K562 (cell line): Measurements from ENCODE around the gene SLC35F2. TPM values are rescaled to one million over a fixed set of nuclear protein-coding genes. Genes with fewer than 3 reads are reported as not detected.

Source experiments
- ATAC-seq: fragments of 200-7000 bp; cut with Tn5 transposase; 3 replicates; pipeline ENCODE4 v1.9.1; 2020; ENCODE audit warnings: moderate library complexity
- BruUV-seq: library from RNA; stranded (reverse); fragments of 400-500 nt; replicated peaks from 2 replicates; lab custom pipeline; 2021; lab: Mats Ljungman, UMichigan
- CTCF ChIA-PET: fragments of 300-600 bp; formaldehyde crosslinking; extraction: SDS; loops from one replicate; lab custom pipeline; 2021; ENCODE audit warnings: low intra/inter-chr PET ratio; lab: Yijun Ruan, JAX
- POLR2A ChIA-PET: fragments of 300-600, 350-650 bp; sonication (Branson Sonifier 250); formaldehyde crosslinking; extraction: SDS; loops from one replicate; lab custom pipeline; 2021; ENCODE audit warnings: antibody characterized with exemption, inconsistent platforms; lab: Yijun Ruan, JAX
- DNase-seq, 4 experiments: peaks; one replicate each; pipeline versions ENCODE4 v3.0.0 to v3.0.0-alpha.2; 2011 to 2018; ENCODE audit warnings: low spot score in 3 of 4, mixed read lengths in 3 of 4; ENCODE audit errors: extremely low read depth in 1 of 4
- FAIRE-seq: peaks from 2 replicates; lab custom pipeline; 2011; peaks lifted over from hg19 to GRCh38; lab: Jason Lieb, UNC
- H2AFZ ChIP-seq: 2 replicates; pipeline ENCODE4 v1.6.0; 2011; ENCODE audit warnings: low read depth, low read length, control low read depth, inconsistent platforms
- H3K27ac ChIP-seq: fragments of 200-600 bp; 3 replicates; pipeline ENCODE4 v1.8.0; 2011; ENCODE audit warnings: low read depth, mild to moderate bottlenecking, control low read depth, inconsistent platforms, low read length, moderate library complexity, mixed read lengths; ENCODE audit errors: extremely low read depth
- H3K27me3 ChIP-seq, 2 experiments: fragments of 300-600 bp in 1 of 2; 2 replicates in 1 of 2; 3 replicates in 1 of 2; pipeline versions ENCODE4 v1.6.0 to v1.8.0; 2011; ENCODE audit warnings: inconsistent platforms in 2 of 2, low read length in 2 of 2, mild to moderate bottlenecking in 1 of 2, mixed read lengths in 1 of 2, moderate library complexity in 1 of 2; ENCODE audit not compliant: control insufficient read depth in 2 of 2, insufficient read depth in 2 of 2
- H3K36me3 ChIP-seq: fragments of 300-600 bp; 3 replicates; pipeline ENCODE4 v1.8.0; 2011; ENCODE audit warnings: mild to moderate bottlenecking, low read length, inconsistent platforms; ENCODE audit not compliant: control insufficient read depth, insufficient read depth
- H3K4me1 ChIP-seq, 2 experiments: fragments of 200-600 bp in 1 of 2; replicated peaks in 1 of 2; 2 replicates in 1 of 2; 3 replicates in 1 of 2; pipeline versions ENCODE4 v1.5.1 to v1.8.0; 2011; ENCODE audit warnings: inconsistent platforms in 2 of 2, low read length in 2 of 2, mild to moderate bottlenecking in 1 of 2, mixed read lengths in 1 of 2, moderate library complexity in 1 of 2; ENCODE audit not compliant: control insufficient read depth in 2 of 2, insufficient read depth in 2 of 2
- H3K4me2 ChIP-seq: 2 replicates; pipeline ENCODE4 v1.6.1; 2011; ENCODE audit warnings: low read length, control low read depth, inconsistent platforms, mixed read lengths; ENCODE audit not compliant: insufficient read depth
- H3K4me3 ChIP-seq: fragments of 200-600 bp; sonication (generic), shearing (Covaris generic); 2 replicates; pipeline ENCODE4 v1.5.1; 2016; ENCODE audit warnings: control low read depth, inconsistent platforms
- H3K79me2 ChIP-seq: fragments of 200-600 bp; 3 replicates; pipeline ENCODE4 v1.8.0; 2011; ENCODE audit warnings: low read length, inconsistent platforms; ENCODE audit not compliant: control insufficient read depth, insufficient read depth
- H3K9ac ChIP-seq, 2 experiments: 2 replicates each; pipeline versions ENCODE4 v1.6.0 to v1.6.1; 2011; ENCODE audit warnings: low read depth in 2 of 2, low read length in 2 of 2, control low read depth in 1 of 2, inconsistent platforms in 1 of 2, mild to moderate bottlenecking in 1 of 2, mixed read lengths in 1 of 2; ENCODE audit not compliant: insufficient read depth in 1 of 2
- H3K9me1 ChIP-seq: one replicate; pipeline ENCODE4 v1.6.0; 2011; ENCODE audit warnings: inconsistent platforms, mild to moderate bottlenecking, low read length, moderate library complexity; ENCODE audit not compliant: control insufficient read depth, insufficient read depth
- H3K9me3 ChIP-seq: replicated peaks from 2 replicates; pipeline ENCODE4 v1.5.1; 2011; ENCODE audit warnings: low read depth, low read length, inconsistent platforms; ENCODE audit not compliant: control insufficient read depth, insufficient read depth
- H4K20me1 ChIP-seq: replicated peaks from 2 replicates; pipeline ENCODE4 v1.6.1; 2011; ENCODE audit warnings: low read length, inconsistent platforms, mixed read lengths; ENCODE audit not compliant: control insufficient read depth, insufficient read depth
- BACH1 ChIP-seq: fragments of 200-800 bp; sonication (Bioruptor generic); IDR thresholded peaks from 2 replicates; pipeline ENCODE4 v1.6.1; 2016; ENCODE audit warnings: missing genetic modification characterization, missing compliant biosample characterization
- CBX1 ChIP-seq: sonication (generic); IDR thresholded peaks from 2 replicates; pipeline ENCODE4 v1.6.1; 2016; ENCODE audit warnings: antibody characterized with exemption, low read depth, mild to moderate bottlenecking
- CTCF ChIP-seq, 3 experiments: IDR thresholded peaks in 2 of 3; conservative IDR thresholded peaks in 1 of 3; 2 replicates each; pipeline ENCODE4 v1.5.1; 2011 to 2012; ENCODE audit warnings: low read length in 3 of 3, mild to moderate bottlenecking in 3 of 3, control low read depth in 2 of 3, improper control_type of control experiment in 1 of 3, inconsistent platforms in 1 of 3, low read depth in 1 of 3, mixed read lengths in 1 of 3, moderate library complexity in 1 of 3; ENCODE audit not compliant: insufficient read depth in 2 of 3
- FOXP1 ChIP-seq: sonication (generic); formaldehyde crosslinking; IDR thresholded peaks from 2 replicates; pipeline ENCODE4 v1.8.0; 2022; ENCODE audit warnings: mild to moderate bottlenecking, missing genetic modification reagents
- GATAD2A ChIP-seq: fragments of 450-650 bp; IDR thresholded peaks from 2 replicates; pipeline ENCODE4 v1.6.1; 2017
- NRF1 ChIP-seq, 2 experiments: fragments of 450-650 bp; IDR thresholded peaks in 1 of 2; conservative IDR thresholded peaks in 1 of 2; 2 replicates each; pipeline ENCODE4 v1.6.1; 2014; ENCODE audit warnings: mild to moderate bottlenecking in 2 of 2
- PCBP1 ChIP-seq: fragments of 200-400 bp; formaldehyde crosslinking; IDR thresholded peaks from 2 replicates; pipeline ENCODE4 v1.6.1; 2018; ENCODE audit warnings: mild to moderate bottlenecking, low read depth, low read length; ENCODE audit not compliant: poor library complexity, severe bottlenecking
- RBM39 ChIP-seq: fragments of 200-400 bp; formaldehyde crosslinking; optimal IDR thresholded peaks from 2 replicates; pipeline ENCODE3; 2018; ENCODE audit warnings: low read depth, low read length
- SRSF9 ChIP-seq: fragments of 200-400 bp; formaldehyde crosslinking; IDR thresholded peaks from 2 replicates; pipeline ENCODE4 v1.6.1; 2017; ENCODE audit warnings: low read depth, low read length, borderline replicate concordance
- WGBS: fragments of 100-300 bp; shearing (Covaris generic); methylation state at CpG from one replicate; pipeline ENCODE4 v1.1.6; 2016; ENCODE audit warnings: low coverage, mixed read lengths; ENCODE audit not compliant: insufficient coverage; ENCODE audit errors: missing lambda C conversion rate; 5-methylcytosine and 5-hydroxymethylcytosine counted together
- in situ Hi-C: fragments of 300-500 bp; cut with MboI; formaldehyde crosslinking; loops from 4 replicates; pipeline ENCODE4 v1.15.0; 2018; ENCODE audit warnings: inconsistent platforms, mixed read lengths
- intact Hi-C: fragments of 100-400 bp; cut with micrococcal nuclease; formaldehyde crosslinking; loops from 2 replicates; pipeline ENCODE4 v1.14.2; 2022
- polyA plus RNA-seq, 8 experiments: library from polyadenylated mRNA; depleted of rRNA in 4 of 8; stranded (reverse) in 5 of 8; unstranded in 3 of 8; fragments of >200 nt; fragmentation: Nextera tagmentation in 2 of 8; fragmentation: Illumina TruSeq in 1 of 8; extraction: Ambion mirVana in 2 of 8; extraction: Trizol in 1 of 8; gene quantifications; 2 replicates each; pipeline versions ENCODE4 v1.2.1 to v1.2.3, GENCODE V29; 2011 to 2014; ENCODE audit warnings: inconsistent platforms in 1 of 8, missing spikeins in 1 of 8
- total RNA-seq, 7 experiments: library from RNA; depleted of rRNA in 6 of 7; stranded (reverse); fragments of >200 nt in 6 of 7; fragmentation: Illumina TruSeq in 2 of 7; extraction: Trizol in 2 of 7; gene quantifications; 2 replicates each; pipeline versions ENCODE4 v1.2.1 to v1.2.3, GENCODE V29; 2011 to 2021; ENCODE audit warnings: low replicate concordance in 1 of 7

Gene SLC35F2
- total and polyA plus RNA-seq, 9 of the 15 experiments (the other 6 are each of a cell fraction or from before 2014, with no cell fraction given): 28.6 to 63.9 (median 53.4) TPM

DNA sequence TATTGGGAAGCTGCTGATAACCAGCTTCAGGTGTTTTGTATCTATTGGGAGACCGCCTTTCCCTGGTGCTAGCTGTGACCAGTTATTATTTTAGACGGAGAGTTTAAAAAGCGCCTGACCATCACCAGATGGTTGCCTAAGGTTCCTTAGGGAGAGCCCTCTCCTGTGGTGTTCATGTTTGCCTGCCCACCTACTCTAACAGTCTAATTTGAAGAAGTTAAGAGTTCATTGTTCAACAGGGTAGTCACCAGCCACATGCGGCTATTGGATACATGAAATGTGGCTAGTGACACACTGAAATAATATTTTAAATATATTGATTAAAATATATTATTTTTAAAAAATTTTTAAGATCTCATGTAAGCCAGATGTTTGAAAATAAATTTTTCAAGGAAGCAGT lies 75.5 kb downstream of the SLC35F2 start:
- CTCF ChIA-PET: no interaction called here
- BruUV-seq: no TSS peak
- FAIRE-seq: no peak
- no peak overlapping the region for H3K4me2 ChIP-seq
- 30% methylated on average over 4 of the region's 4 CpGs for WGBS
- H3K9me3 ChIP-seq: no peaks in the 10 kb centered on the region
- no peak for ATAC-seq
- TF ChIP-seq NRF1 (conservative IDR thresholded peaks at IDR 0.05 in 1 of 2, IDR thresholded peaks at IDR 0.05 in 1 of 2): 0 out of 4 replicates have a peak, but pooled peaks of 1 of the 2 experiments have one; percentile 3
- TF ChIP-seq SRSF9: no peak
- TF ChIP-seq FOXP1 (CRISPR knock-in tag): no peak
- no peaks in the 10 kb centered on the region; a peak in 1 of 5 replicates for H3K4me1 ChIP-seq
- peaks cover 0 to 12% of the 10 kb centered on the region in 2 experiments; a peak in 2 of 5 replicates for H3K27me3 ChIP-seq
- in situ Hi-C loops: no loop called here
- H3K9me1 ChIP-seq: no peaks in the 10 kb centered on the region
- H3K36me3 ChIP-seq: no peaks in the 10 kb centered on the region
- no peak for DNase-seq
- H4K20me1 ChIP-seq: no peaks in the 10 kb centered on the region
- H3K4me3 ChIP-seq: no peak overlapping the region
- no peak overlapping the region for H2AFZ ChIP-seq
- no peak overlapping the region for H3K9ac ChIP-seq
- intact Hi-C loops: no loop called here
- no peaks in the 10 kb centered on the region for H3K79me2 ChIP-seq
- no peak overlapping the region for H3K27ac ChIP-seq
- POLR2A ChIA-PET: interaction anchor here (0.8 kb wide), 1 partner anchor 229 kb away, joined by 3 read pairs; no protein-coding TSS in a partner anchor

DNA sequence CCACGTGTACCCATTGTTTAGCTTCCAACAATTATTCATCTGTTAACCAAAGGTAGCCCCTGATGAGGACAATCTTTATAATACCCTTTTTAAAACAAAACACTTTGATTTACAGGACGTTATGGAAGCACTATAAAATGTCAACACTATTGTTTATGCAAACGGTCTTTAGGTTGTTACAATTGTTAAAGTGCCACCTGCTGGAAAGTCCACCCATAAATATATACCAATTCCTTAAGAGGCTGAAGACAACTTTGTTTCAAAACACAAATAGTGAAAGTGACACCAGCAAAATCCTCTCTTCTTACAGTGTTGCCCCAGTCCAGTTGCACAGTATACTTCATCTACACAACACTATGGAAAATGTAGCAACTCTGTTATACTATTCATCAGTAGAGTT lies 77.8 kb downstream of the SLC35F2 start:
- no peak overlapping the region for H3K4me2 ChIP-seq
- FAIRE-seq (no peak), ATAC-seq (0 out of 3 replicates have a peak, but pooled peaks have one; percentile 33), DNase-seq (no peak)
- ChIA-PET CTCF (no interaction called here), POLR2A (no interaction called here)
- H3K4me3 ChIP-seq: no peak overlapping the region
- no peak overlapping the region for H3K27ac ChIP-seq
- H3K9me3 ChIP-seq: no peaks in the 10 kb centered on the region
- no peak for TF ChIP-seq CBX1
- TF ChIP-seq CTCF (IDR thresholded peaks at IDR 0.05 in 2 of 3, conservative IDR thresholded peaks at IDR 0.05 in 1 of 3; ENCODE audit: insufficient read depth in 2 of 3, low read depth in 1 of 3, low read length in 3 of 3): peak in 1 of 3 experiments; percentile 42; a peak in 2 of 6 replicates
- TF ChIP-seq PCBP1: no peak
- no peak for TF ChIP-seq RBM39
- TF ChIP-seq BACH1 (tag): no peak
- TF ChIP-seq GATAD2A: no peak
- H4K20me1 ChIP-seq: no peaks in the 10 kb centered on the region
- no peaks in the 10 kb centered on the region for H3K9me1 ChIP-seq
- H3K27me3 ChIP-seq: peaks cover 0 to 13% of the 10 kb centered on the region in 2 experiments; a peak in 3 of 5 replicates
- no peaks in the 10 kb centered on the region for H3K4me1 ChIP-seq
- BruUV-seq: no TSS peak
- no peak overlapping the region for H2AFZ ChIP-seq
- H3K79me2 ChIP-seq: no peaks in the 10 kb centered on the region
- 0% methylated on average over 3 of the region's 3 CpGs for WGBS
- H3K9ac ChIP-seq: no peak overlapping the region
- no peaks in the 10 kb centered on the region for H3K36me3 ChIP-seq
- in situ Hi-C loops (no loop called here), intact Hi-C loops (no loop called here)
